Colonic mucosa (tissue), 4 donors: ENCODE data around the gene USB1. TPM values are rescaled to one million over a fixed set of nuclear protein-coding genes. Genes with fewer than 3 reads are reported as not detected.

Experiments
- DNase-seq: peaks from one replicate; pipeline ENCODE4 v3.0.0-alpha.2; 2020
- H3K27ac ChIP-seq: fragments of 200-600 bp; one replicate; pipeline ENCODE4 v1.8.0; 2021
- H3K27me3 ChIP-seq: fragments of 200-600 bp; one replicate; pipeline ENCODE4 v1.8.0; 2021
- H3K36me3 ChIP-seq: fragments of 200-600 bp; one replicate; pipeline ENCODE4 v1.8.0; 2021
- H3K4me1 ChIP-seq: fragments of 200-600 bp; one replicate; pipeline ENCODE4 v1.8.0; 2021; ENCODE audit warnings: mild to moderate bottlenecking
- H3K4me3 ChIP-seq: fragments of 200-600 bp; one replicate; pipeline ENCODE4 v1.8.0; 2021
- H3K9ac ChIP-seq, 2 donors: one replicate each; pipeline ENCODE4 v1.7.0; 2013; ENCODE audit warnings: control low read depth in 2 of 2, low read depth in 2 of 2, low read length in 2 of 2
- H3K9me3 ChIP-seq: fragments of 200-600 bp; one replicate; pipeline ENCODE4 v1.8.0; 2021
- CTCF ChIP-seq: fragments of 200-600 bp; IDR thresholded peaks from one replicate; pipeline ENCODE4 v1.8.0; 2022; ENCODE audit warnings: antibody characterized with exemption, mild to moderate bottlenecking
- intact Hi-C: fragments of 100-400 bp; cut with DNase I; formaldehyde crosslinking; loops from one replicate; pipeline ENCODE4 v1.14.1; 2022
- total RNA-seq, 2 donors: library from RNA; stranded (reverse); fragmentation: NEBNext Ultra II Directional in 1 of 2; extraction: Animal tissue kit (Norgen Biotek cat#: 25700) in 1 of 2; gene quantifications; one replicate each; pipeline ENCODE4 v1.2.1, GENCODE V29; 2021
- donor health status: healthy.
- donor health status: DM: no; HTN: no; CAD: no.
- donor health status: DM: no; HTN: no; CAD: no.

The USB1 gene
- total RNA-seq, 2 donors from 2014 or later, result 34.2 to 49.8 TPM

DNA sequence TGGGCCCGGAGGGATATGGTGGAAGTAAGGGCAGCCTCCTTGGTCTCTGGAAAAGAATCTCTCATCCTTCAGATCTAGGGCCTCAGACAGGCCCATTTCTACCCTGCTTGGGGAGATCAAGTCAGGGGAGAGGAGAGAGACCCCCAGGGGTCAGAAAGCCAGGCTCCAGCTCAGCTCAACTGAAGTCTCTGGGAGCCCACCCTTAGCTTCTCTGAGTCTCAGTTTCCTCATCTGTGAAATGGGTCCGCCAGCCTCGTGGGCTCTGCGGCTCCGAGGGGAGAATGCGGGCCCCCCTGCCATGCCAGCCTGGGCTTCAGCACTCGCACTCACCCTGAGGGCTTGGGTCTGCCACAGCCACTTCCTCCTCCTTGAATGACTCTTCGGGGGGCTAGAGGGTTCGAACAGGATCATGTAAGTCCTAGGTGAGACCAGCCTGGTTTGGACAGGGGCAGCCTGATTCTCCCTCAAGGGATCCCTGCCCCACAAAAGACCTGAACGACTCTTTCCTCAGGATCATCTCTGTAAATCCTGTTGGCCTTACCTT, 37.0 kb upstream of the USB1 start:
- intact Hi-C loops, result no loop called here
- TF ChIP-seq CTCF, result no peak
- no peaks in the 10 kb centered on the region for H3K27me3 ChIP-seq

GRCh38 chr16:57966204-57966771, 34.9 kb upstream of the USB1 start:
- Histone ChIP-seq H3K27me3 (no peaks in the 10 kb centered on the region), H3K9ac (no peak overlapping the region), H3K4me3 (no peak overlapping the region), H3K36me3 (no peaks in the 10 kb centered on the region), H3K27ac (no peak overlapping the region), H3K9me3 (no peaks in the 10 kb centered on the region), H3K4me1 (no peaks in the 10 kb centered on the region)
- DNase-seq, result no peak
- no peak for TF ChIP-seq CTCF
- intact Hi-C loops, result no loop called here

More for the DNA sequence above, 37.0 kb upstream of the USB1 start:
- Histone ChIP-seq H3K4me1 (no peaks in the 10 kb centered on the region), H3K9ac (no peak overlapping the region), H3K36me3 (no peaks in the 10 kb centered on the region), H3K27ac (no peak overlapping the region), H3K9me3 (no peaks in the 10 kb centered on the region), H3K4me3 (no peak overlapping the region)
- no peak for DNase-seq

GRCh38 chr16:57966986-57967385, 34.2 kb upstream of the USB1 start:
- intact Hi-C loops, result no loop called here
- Histone ChIP-seq H3K27me3 (no peaks in the 10 kb centered on the region), H3K4me1 (no peaks in the 10 kb centered on the region), H3K4me3 (no peak overlapping the region), H3K9ac (no peak overlapping the region), H3K9me3 (no peaks in the 10 kb centered on the region), H3K36me3 (no peaks in the 10 kb centered on the region), H3K27ac (no peak overlapping the region)
- no peak for TF ChIP-seq CTCF
- DNase-seq, result no peak

DNA sequence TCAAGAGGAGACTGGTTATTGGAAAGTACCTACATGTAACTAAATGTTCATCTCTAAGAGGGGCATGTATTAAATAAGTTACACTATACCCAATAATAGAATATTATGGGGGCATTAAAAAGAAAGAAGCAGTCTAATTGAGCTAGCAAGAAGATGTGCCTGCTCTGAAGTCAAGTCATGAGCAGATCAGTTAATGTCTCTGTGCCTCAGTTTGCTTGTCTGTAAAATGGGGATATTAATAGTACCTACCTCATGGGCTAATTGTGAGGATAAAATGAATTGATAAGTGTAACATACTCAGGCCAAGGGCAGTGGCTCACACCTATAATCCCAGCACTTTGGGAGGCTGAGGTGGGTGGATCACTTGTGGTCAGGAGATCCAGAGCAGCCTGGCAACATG, 33.3 kb upstream of the USB1 start:
- no peak overlapping the region for H3K27ac ChIP-seq
- no peaks in the 10 kb centered on the region for H3K9me3 ChIP-seq
- intact Hi-C loops, result no loop called here
- H3K9ac ChIP-seq, result no peak overlapping the region
- no peaks in the 10 kb centered on the region for H3K36me3 ChIP-seq
- H3K4me3 ChIP-seq, result no peak overlapping the region
- no peaks in the 10 kb centered on the region for H3K4me1 ChIP-seq
- H3K27me3 ChIP-seq, result no peaks in the 10 kb centered on the region
- no peak for TF ChIP-seq CTCF
- no peak for DNase-seq

DNA sequence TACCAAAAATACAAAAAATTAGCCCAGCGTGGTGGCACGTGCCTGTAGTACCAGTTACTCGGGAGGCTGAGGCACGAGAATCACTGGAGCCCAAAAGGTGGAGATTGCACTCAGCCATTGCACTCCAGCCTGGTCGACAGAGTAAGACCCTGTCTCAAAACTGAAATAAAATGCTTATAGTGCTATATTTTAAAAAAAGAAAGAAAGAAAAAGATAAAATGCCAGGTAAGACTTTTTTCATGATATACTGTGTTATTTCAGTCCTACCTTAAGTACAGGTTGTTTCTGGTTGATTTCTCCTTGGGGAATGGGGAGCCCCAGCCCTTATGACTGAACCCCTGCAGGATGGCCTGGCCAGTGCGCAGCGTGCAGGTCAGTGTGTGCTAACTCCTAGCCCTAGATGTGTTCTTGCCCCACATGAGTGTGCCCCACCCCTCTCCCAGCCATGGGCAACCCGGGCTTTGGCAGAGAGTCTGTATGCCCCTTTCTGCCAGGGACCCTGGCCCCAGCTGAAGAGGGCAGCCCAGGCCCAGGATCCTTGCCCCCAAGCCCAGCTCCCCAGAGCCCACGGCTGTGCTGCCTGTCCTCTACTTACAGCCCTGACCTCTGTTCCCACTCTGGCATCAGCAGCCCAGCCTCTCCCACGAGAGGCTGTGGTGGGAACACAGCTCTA, 31.6 kb upstream of the USB1 start:
- TF ChIP-seq CTCF, result no peak
- intact Hi-C loops, result no loop called here
- DNase-seq, result no peak

More for the DNA sequence above, 31.6 kb upstream of the USB1 start:
- no peak overlapping the region for H3K4me3 ChIP-seq
- no peaks in the 10 kb centered on the region for H3K27me3 ChIP-seq
- no peak overlapping the region for H3K27ac ChIP-seq
- no peaks in the 10 kb centered on the region for H3K36me3 ChIP-seq
- no peak overlapping the region for H3K9ac ChIP-seq
- H3K9me3 ChIP-seq, result no peaks in the 10 kb centered on the region
- H3K4me1 ChIP-seq, result no peaks in the 10 kb centered on the region
